GM18499 (cell line): ENCODE results near the gene LRP5.
"Not testable (repeated sequence)": the region's sequence is repeated elsewhere in the genome, so short reads cannot be mapped to it uniquely, and the experiment has no call there.

Experiments
- ATAC-seq: cut with Tn5 transposase; IDR thresholded peaks from one replicate; pipeline ENCODE4 v1.9.1; 2021; ENCODE audit warnings: moderate number of reproducible peaks; ENCODE audit not compliant: insufficient read depth, unreplicated experiment

LRP5 gene

GRCh38 chr11:68279676-68280075 lies 32.7 kb upstream of the LRP5 start:
- no peak for ATAC-seq

DNA sequence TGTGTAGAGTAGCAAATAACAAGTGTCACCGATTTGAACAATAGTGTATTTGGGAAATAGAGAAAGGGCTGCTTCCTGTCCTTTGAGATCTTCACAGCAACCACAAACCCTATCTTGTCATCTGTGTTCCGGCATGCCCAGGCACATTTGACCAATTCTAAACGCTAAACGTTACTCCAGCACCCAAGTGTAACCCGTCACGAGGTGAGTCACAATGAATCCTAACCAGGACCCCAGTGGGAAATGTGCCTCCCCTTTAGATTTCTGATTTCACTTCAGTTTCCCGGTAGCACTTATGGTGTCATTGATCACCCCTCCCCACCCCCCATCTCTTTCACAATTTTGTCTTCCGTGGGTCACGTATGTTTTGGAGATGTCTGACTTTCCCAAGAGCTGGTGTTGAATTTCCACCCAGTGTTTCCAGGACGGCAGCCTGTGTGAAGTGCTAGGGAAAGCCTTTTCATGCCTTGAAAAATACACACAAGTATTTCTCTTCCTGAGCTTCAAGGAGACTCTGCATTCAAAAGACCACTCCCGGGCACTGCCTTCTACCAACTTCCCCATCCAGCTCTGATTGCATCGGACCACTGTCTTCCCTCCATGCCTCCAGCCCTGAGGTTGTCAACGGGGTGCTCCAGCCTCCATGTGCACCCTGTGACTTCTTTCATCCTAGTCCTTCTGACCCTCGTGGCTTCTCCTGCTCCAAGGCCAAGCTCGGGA lies 30.1 kb upstream of the LRP5 start:
- no peak for ATAC-seq

GRCh38 chr11:68282861-68283230 lies 29.5 kb upstream of the LRP5 start:
- ATAC-seq, result no peak

DNA sequence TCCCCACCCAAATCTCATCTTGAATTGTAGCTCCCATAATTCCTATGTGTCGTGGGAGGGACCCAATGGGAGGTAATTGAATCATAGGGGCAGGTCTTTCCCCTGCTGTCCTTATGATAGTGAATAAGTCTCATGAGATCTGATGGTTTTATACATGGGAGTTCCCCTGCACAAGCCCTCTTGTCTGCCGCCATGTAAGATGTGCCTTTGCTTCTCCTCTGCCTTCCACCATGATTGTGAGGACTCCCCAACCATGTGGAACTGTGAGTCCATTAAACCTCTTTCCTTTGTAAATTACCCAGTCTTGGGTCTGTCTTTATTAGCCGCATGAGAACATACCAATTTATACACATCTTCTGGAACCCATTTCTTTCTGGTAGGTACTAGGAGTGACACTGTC lies 27.8 kb upstream of the LRP5 start:
- ATAC-seq, result not testable (repeated sequence)

- ATAC-seq, result no peak
Measured at GRCh38 chr11:68287419-68287818, 25.0 kb upstream of the LRP5 start.

GRCh38 chr11:68289456-68289855 lies 22.9 kb upstream of the LRP5 start:
- ATAC-seq, result no peak

GRCh38 chr11:68293708-68294107 lies 18.7 kb upstream of the LRP5 start:
- ATAC-seq, result no peak

DNA sequence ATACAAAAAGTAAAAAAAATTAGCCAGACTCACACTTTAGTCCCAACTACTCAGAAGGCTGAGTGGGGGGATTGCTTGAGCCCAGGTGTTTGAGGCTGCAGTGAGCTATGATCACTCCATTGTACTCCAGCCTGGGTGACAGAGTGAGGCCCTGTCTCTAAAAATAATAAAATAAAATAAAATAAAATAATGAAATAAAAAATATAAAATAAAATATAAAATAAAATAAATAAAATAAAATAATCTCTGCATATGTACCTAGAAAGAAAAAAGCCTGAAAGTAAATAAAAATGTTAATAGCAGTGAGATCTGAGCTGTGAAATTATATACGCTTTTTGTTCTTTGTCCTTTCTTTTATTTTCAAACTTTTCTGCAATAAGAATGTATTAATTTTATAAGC lies 17.1 kb upstream of the LRP5 start:
- ATAC-seq, result no peak

DNA sequence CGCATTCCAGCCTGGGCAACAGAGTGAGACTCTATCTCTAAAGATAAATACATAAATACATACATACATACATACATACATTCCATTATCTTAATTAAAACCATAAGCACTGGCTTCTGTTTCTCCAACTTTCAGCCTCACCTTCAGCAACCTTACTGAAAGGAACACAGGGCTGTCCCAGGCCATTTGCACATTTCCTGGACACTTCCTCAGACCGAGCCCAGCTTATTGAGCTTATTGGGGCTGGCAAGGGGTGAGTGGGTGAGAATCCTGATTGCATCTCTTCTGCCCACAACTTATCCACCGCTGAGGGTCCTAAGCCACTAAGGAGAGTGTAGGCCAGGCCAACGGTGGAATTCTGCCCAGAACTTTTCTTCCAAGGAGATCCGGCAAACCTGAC lies 16.5 kb upstream of the LRP5 start:
- ATAC-seq, result no peak

DNA sequence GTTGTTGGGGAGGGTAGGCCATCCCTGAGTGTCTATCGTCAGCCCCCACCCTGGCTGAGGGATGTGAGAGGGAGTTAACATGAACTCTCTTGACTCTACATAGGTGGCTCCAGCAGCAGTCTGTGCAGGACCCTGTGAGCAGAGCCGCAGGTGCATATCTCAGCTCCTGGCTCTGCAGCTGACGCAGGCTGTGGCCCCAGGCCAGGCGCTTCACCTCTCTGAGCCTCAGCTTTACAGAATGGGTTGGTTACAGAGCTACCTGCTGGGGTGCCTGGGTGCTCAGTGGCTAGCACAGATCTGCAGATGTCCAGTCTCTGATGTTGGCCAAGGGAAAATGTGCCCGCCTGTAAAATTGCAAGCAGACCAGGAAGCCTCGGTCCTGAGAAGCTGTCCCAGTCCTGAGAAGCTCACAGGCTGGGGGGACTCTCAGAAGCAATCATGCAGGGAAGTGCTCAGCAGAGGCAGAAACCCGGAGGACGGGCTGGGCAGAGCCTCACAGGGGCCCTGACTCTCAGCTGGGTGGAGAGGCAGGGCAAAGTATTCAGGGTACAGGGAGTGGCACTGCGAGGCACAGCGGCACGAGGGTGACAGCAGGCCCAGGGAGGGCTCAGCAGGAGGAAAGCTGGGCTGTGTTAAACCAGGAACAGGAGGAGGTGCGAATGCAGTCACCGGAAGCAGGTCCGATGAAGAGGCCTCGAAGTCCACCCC lies 15.9 kb upstream of the LRP5 start:
- ATAC-seq, result no peak

DNA sequence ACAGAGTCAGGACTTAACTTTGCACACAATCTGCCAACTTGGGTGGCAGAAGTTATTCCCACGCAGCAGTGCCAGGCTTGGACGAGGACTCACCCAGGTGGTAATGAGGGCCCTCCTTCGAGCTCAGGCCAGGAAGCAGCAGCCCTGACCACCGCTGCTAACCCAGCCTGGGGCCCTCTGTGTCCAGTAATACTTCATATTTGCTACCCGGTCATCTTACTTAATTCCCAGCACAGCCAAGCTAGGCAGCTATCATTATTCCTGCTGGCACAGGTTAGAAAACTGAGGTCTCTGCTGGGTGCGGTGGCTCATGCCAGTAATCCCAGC lies 15.4 kb upstream of the LRP5 start:
- no peak for ATAC-seq

DNA sequence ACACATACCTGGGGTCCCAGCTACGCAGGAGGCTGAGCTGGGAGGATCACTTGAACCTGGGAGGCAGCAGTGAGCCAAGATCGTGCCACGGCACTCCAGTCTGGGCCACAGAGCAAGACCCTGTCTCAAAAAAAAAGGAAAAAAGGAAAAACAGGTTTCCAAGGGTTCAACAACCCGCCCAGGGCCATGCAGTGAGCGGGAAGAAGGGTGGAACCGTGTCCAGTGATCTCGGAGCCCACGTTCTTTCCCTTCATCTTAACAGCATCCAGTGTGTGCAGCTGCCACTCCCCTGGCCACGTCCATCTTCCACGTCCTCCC lies 14.9 kb upstream of the LRP5 start:
- ATAC-seq, result no peak

DNA sequence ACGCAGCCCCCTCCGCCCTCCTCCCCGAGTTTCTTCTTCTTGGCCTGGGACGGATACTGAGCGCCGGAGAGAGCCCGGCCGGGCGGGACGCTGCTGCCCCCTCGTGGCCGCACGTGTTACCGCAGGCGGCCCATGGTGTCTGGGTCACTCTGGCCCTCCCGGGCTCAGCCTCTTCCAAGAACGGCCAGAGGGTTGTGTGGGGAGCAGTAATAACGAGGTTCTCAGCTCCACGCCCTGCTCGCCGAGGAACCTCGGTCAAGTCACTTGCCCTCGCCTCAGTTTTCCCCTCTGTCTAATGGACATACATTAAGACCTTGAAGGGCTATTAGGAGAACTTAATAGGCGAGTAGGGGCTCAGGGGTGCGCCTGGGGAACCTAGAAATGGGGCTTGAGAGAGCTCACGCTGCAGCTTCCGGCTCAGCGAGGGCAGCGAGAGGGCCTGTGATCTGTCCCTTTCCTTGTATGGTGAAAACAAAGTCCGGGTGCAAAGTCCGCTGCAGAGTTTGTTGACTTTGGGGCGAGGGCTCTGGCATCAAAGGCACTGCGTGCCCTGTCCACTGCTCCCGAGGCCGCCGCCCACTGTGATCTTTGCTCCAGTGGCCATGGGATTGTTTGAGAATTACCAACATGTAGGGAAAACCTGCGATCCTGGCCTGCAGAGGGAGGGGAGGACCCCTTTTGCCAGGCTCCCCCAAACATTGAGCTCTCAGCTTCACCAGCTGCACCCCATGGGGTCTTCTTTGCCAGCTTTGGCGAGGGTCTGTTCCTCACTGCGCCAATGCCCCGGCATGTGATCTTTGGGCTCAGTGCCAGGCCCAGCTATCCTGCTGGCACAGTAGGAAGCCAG lies 14.4 kb upstream of the LRP5 start:
- ATAC-seq, result no peak

GRCh38 chr11:68298659-68299516 lies 13.5 kb upstream of the LRP5 start:
- ATAC-seq, result no peak

DNA sequence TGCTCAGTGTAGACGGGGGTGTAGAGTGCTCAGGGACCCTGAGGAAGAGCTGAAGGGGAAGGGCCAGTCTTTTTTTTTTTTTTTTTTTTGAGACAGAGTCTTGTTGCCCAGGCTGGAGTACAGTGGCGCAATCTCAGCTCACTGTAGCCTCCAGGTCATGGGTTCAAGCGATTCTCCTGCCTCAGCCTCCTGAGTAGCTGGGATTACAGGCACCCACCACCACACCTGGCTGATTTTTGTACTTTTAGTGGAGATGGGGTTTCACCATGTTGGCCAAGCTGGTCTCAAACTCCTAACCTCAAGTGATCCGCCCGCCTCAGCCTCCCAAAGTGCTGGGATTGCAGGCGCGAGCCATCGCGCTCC lies 12.9 kb upstream of the LRP5 start:
- ATAC-seq, result not testable (repeated sequence)

GRCh38 chr11:68300076-68300830 lies 12.1 kb upstream of the LRP5 start:
- ATAC-seq, result no peak

- ATAC-seq, result no peak
Measured at GRCh38 chr11:68302256-68302655, 10.1 kb upstream of the LRP5 start.

GRCh38 chr11:68302670-68303069 lies 9.7 kb upstream of the LRP5 start:
- ATAC-seq, result no peak

DNA sequence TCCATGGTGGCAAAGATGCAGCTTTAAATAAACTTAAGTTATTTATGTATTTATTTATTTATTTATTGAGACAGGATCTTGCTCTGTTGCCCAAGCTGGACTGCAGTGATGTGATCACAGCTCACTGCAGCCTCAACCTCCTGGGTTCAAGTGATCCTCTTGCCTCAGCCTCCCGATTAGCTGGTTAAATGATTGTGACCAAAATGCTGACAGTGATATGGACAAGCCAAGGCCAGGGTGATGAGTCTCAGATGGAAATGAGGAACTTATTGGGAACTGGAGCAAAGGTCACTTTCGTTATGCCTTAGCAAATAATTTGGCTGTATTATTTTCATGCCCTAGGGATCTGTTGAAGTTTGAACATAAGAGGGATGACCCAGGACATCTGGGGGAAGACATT lies 9.3 kb upstream of the LRP5 start:
- ATAC-seq, result no peak
